GM12864 (cell line): ENCODE measurements around the gene AHCY.
"Not testable (repeated sequence)": the region's sequence is repeated elsewhere in the genome, so short reads cannot be mapped to it uniquely, and the experiment has no call there.

Source experiments
- DNase-seq: peaks from one replicate; pipeline ENCODE4 v3.0.0-alpha.2; 2011; ENCODE audit warnings: low read depth
- H3K4me3 ChIP-seq: 2 replicates; pipeline ENCODE4 v1.5.1; 2011; ENCODE audit warnings: mild to moderate bottlenecking, low read depth, low read length, control low read depth
- TF ChIP-seq, protein P1 (sequence below): IDR thresholded peaks from 2 replicates; pipeline ENCODE4 v1.5.1; 2011; ENCODE audit warnings: low read depth, mild to moderate bottlenecking, moderate library complexity, low read length, control low read depth, inconsistent platforms; ENCODE audit errors: missing control alignments

AHCY gene

GRCh38 chr20:34292496-34292895, 10.7 kb downstream of the AHCY start:
- DNase-seq: no peak
- H3K4me3 ChIP-seq: no peak overlapping the region
- TF ChIP-seq, protein P1, sequence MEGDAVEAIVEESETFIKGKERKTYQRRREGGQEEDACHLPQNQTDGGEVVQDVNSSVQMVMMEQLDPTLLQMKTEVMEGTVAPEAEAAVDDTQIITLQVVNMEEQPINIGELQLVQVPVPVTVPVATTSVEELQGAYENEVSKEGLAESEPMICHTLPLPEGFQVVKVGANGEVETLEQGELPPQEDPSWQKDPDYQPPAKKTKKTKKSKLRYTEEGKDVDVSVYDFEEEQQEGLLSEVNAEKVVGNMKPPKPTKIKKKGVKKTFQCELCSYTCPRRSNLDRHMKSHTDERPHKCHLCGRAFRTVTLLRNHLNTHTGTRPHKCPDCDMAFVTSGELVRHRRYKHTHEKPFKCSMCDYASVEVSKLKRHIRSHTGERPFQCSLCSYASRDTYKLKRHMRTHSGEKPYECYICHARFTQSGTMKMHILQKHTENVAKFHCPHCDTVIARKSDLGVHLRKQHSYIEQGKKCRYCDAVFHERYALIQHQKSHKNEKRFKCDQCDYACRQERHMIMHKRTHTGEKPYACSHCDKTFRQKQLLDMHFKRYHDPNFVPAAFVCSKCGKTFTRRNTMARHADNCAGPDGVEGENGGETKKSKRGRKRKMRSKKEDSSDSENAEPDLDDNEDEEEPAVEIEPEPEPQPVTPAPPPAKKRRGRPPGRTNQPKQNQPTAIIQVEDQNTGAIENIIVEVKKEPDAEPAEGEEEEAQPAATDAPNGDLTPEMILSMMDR: no peak

- no peak overlapping the region for H3K4me3 ChIP-seq
- TF ChIP-seq, protein P1: no peak
- DNase-seq: no peak
Observed at GRCh38 chr20:34290471-34290870, 12.7 kb downstream of the AHCY start.

DNA sequence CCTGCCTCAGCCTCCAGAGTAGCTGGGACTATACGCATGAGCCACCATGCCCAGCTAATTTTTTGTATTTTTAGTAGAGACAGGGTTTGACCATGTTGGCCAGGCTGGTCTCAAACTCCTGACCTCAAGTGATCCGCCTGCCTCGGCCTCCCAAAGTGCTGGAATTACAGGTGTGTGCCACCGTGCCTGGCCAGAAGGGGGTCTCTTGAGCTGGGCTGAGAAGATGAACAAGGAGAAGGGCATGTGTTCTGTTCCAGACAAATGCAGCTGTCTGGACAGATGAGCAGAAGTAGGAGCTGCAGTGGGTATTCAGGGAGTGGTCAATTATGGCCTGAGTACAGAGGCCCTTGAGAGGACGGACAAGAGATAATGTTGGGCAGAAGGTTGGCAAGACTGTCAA, 15.7 kb downstream of the AHCY start:
- H3K4me3 ChIP-seq, DNase-seq: not testable (repeated sequence)

DNA sequence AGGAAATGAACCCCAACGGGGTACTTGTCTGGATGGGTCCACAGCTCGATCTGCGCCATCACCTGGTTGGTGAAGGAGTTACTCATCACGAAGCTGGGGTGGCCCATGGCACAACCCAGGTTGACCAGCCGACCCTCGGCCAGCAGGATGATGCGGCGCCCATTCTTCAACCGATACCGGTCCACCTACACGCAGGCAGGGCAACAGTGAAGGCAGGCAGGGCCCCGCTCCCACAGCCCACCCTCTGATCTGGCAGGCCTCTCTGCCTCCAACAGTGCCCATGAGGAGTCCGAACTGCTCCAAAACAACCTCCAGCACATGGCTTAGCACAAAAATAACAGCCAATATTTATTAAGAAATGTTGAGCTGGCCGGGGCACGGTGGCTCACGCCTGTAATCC, 17.7 kb downstream of the AHCY start:
- TF ChIP-seq, protein P1: no peak
- no peak for DNase-seq
- no peak overlapping the region for H3K4me3 ChIP-seq

GRCh38 chr20:34283844-34284243, 19.3 kb downstream of the AHCY start:
- no peak for DNase-seq
- no peak overlapping the region for H3K4me3 ChIP-seq
- TF ChIP-seq, protein P1: no peak

GRCh38 chr20:34282041-34282440, 21.1 kb downstream of the AHCY start:
- TF ChIP-seq, protein P1: no peak
- DNase-seq: no peak
- H3K4me3 ChIP-seq: no peak overlapping the region

GRCh38 chr20:34281177-34281576, 22.0 kb downstream of the AHCY start:
- DNase-seq: no peak
- TF ChIP-seq, protein P1: no peak
- H3K4me3 ChIP-seq: no peak overlapping the region

DNA sequence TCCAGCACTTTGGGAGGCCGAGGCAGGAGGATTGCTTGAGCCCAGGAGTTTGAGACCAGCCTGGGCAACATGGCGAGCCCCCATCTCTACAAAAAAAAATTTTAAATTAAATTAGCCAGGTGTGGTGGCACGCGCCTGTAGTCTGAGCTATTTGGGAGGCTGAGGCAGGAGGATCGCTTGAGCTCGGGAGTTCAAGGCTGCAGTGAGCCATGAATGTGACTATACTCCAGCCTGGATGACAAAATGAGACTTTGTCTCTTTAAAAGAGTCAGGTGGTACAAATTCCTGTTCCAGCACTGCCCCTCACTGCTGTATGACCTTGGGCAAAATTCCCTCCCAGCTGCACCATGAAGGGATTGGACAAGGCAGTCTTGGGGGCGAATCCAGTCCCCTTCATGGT, 28.5 kb downstream of the AHCY start:
- no peak for DNase-seq
- TF ChIP-seq, protein P1: no peak
- no peak overlapping the region for H3K4me3 ChIP-seq
